HCT116 (cell line): ENCODE results near the gene TMEM86A. TPM values are rescaled to one million over a fixed set of nuclear protein-coding genes. Genes with fewer than 3 reads are reported as not detected.
"Not testable (repeated sequence)": the region's sequence is repeated elsewhere in the genome, so short reads cannot be mapped to it uniquely, and the experiment has no call there.

ENCODE experiments used
- ATAC-seq: fragments of 200-7000 bp; cut with Tn5 transposase; 2 replicates; pipeline ENCODE4 v1.9.1; 2020; ENCODE audit warnings: mild to moderate bottlenecking, moderate library complexity
- BruUV-seq: library from RNA; stranded (reverse); fragments of 400-500 nt; replicated peaks from 2 replicates; lab custom pipeline; 2021; lab: Mats Ljungman, UMichigan
- CTCF ChIA-PET: fragments of 300-600 bp; sonication (Branson Sonifier 250); formaldehyde crosslinking; loops from one replicate; lab custom pipeline; 2021; ENCODE audit warnings: antibody characterized with exemption; lab: Charles Lee
- POLR2A ChIA-PET: fragments of 300-600, 350-600 bp; sonication (Branson Sonifier 250); formaldehyde crosslinking; loops from one replicate; lab custom pipeline; 2021; ENCODE audit warnings: antibody characterized with exemption; lab: Charles Lee
- RAD21 ChIA-PET, 2 experiments: fragments of 300-600 bp; sonication (Branson Sonifier 250); formaldehyde crosslinking; loops; one replicate each; lab custom pipeline; 2023; ENCODE audit warnings: low total read pairs in 2 of 2; ENCODE audit not compliant: uncharacterized antibody in 2 of 2, unreplicated experiment in 2 of 2, low non-redundant PET in 1 of 2; lab: Charles Lee
- DNase-seq: peaks from one replicate; pipeline ENCODE4 v3.0.0-alpha.2; 2010; ENCODE audit warnings: low read depth, low spot score
- H2AFZ ChIP-seq: fragments of 200-600 bp; shearing (Covaris generic), sonication (generic); 2 replicates; pipeline ENCODE4 v1.6.1; 2017; ENCODE audit warnings: low read depth, mixed run types, mixed read lengths, antibody characterized with exemption, low read length; ENCODE audit not compliant: poor library complexity, severe bottlenecking
- H3K27ac ChIP-seq: 2 replicates; pipeline ENCODE4 v1.5.1; 2012; ENCODE audit warnings: low read depth, low read length
- H3K27me3 ChIP-seq: fragments of 200-600 bp; sonication (generic); 2 replicates; pipeline ENCODE4 v1.6.1; 2016; ENCODE audit warnings: mixed run types, low read length, mixed read lengths; ENCODE audit not compliant: insufficient read depth
- H3K36me3 ChIP-seq, 2 experiments: fragments of 200-500 bp in 1 of 2; fragments of 200-600 bp in 1 of 2; sonication (Bioruptor generic) in 1 of 2; sonication (generic) in 1 of 2; 2 replicates each; pipeline versions ENCODE4 v1.5.1 to v1.6.1; 2014 to 2016; ENCODE audit warnings: low read length in 2 of 2, inconsistent platforms in 1 of 2, mixed read lengths in 1 of 2, mixed run types in 1 of 2; ENCODE audit not compliant: insufficient read depth in 2 of 2, control insufficient read depth in 1 of 2
- H3K4me1 ChIP-seq, 2 experiments: fragments of 200-600 bp in 1 of 2; sonication (generic) in 1 of 2; 2 replicates each; pipeline versions ENCODE4 v1.5.1 to v1.6.1; 2012 to 2017; ENCODE audit warnings: low read length in 2 of 2, inconsistent platforms in 1 of 2, mild to moderate bottlenecking in 1 of 2, mixed read lengths in 1 of 2, mixed run types in 1 of 2, moderate library complexity in 1 of 2; ENCODE audit not compliant: insufficient read depth in 2 of 2, control insufficient read depth in 1 of 2
- H3K4me2 ChIP-seq: fragments of 200-600 bp; sonication (generic); 2 replicates; pipeline ENCODE4 v1.6.1; 2017; ENCODE audit warnings: mixed run types, low read length, mixed read lengths
- H3K4me3 ChIP-seq, 2 experiments: fragments of 200-600 bp in 1 of 2; sonication (generic) in 1 of 2; replicated peaks in 1 of 2; 2 replicates each; pipeline ENCODE4 v1.5.1; 2011 to 2016; ENCODE audit warnings: low read length in 2 of 2, control low read depth in 1 of 2, low read depth in 1 of 2, mild to moderate bottlenecking in 1 of 2, mixed read lengths in 1 of 2, mixed run types in 1 of 2
- H3K79me2 ChIP-seq: fragments of 200-600 bp; sonication (generic); 2 replicates; pipeline ENCODE4 v1.6.1; 2017; ENCODE audit warnings: mild to moderate bottlenecking, mixed run types, low read length, moderate library complexity, mixed read lengths; ENCODE audit not compliant: insufficient read depth
- H3K9ac ChIP-seq: fragments of 200-600 bp; sonication (generic); 2 replicates; pipeline ENCODE4 v1.6.1; 2016; ENCODE audit warnings: low read length, mixed read lengths
- H3K9me2 ChIP-seq: fragments of 200-600 bp; sonication (generic), shearing (Covaris generic); 2 replicates; pipeline ENCODE4 v1.6.1; 2017; ENCODE audit warnings: mixed run types, mild to moderate bottlenecking, moderate library complexity; ENCODE audit not compliant: insufficient read depth
- H3K9me3 ChIP-seq, 2 experiments: fragments of 200-500 bp in 1 of 2; fragments of 200-600 bp in 1 of 2; sonication (Bioruptor generic) in 1 of 2; sonication (generic) in 1 of 2; 2 replicates each; pipeline ENCODE4 v1.6.1; 2014 to 2017; ENCODE audit warnings: low read length in 2 of 2, mixed read lengths in 2 of 2, inconsistent platforms in 1 of 2, low read depth in 1 of 2, mild to moderate bottlenecking in 1 of 2, mixed run types in 1 of 2, moderate library complexity in 1 of 2; ENCODE audit not compliant: control insufficient read depth in 1 of 2, insufficient read depth in 1 of 2
- H4K20me1 ChIP-seq: fragments of 200-600 bp; sonication (generic), shearing (Covaris generic); 2 replicates; pipeline ENCODE4 v1.6.1; 2017; ENCODE audit warnings: mixed run types, mild to moderate bottlenecking, moderate library complexity; ENCODE audit not compliant: insufficient read depth
- CBX3 ChIP-seq: IDR thresholded peaks from 2 replicates; pipeline ENCODE4 v1.6.1; 2012; ENCODE audit warnings: low read depth
- EGR1 ChIP-seq: IDR thresholded peaks from 2 replicates; pipeline ENCODE4 v1.6.1; 2012; ENCODE audit warnings: low read depth
- ELF1 ChIP-seq: IDR thresholded peaks from 2 replicates; pipeline ENCODE4 v1.6.1; 2012; ENCODE audit warnings: low read depth, borderline replicate concordance
- EZH2 ChIP-seq: fragments of 200-600 bp; sonication (generic); IDR thresholded peaks from 2 replicates; pipeline ENCODE4 v1.6.1; 2017; ENCODE audit warnings: antibody characterized with exemption, mixed run types
- POLR2A ChIP-seq: IDR thresholded peaks from 2 replicates; pipeline ENCODE4 v1.7.0; 2011; ENCODE audit warnings: borderline replicate concordance; ENCODE audit not compliant: insufficient read depth, insufficient read length; ENCODE audit errors: extremely low read depth
- RAD21 ChIP-seq: IDR thresholded peaks from 2 replicates; pipeline ENCODE4 v1.6.1; 2012; ENCODE audit warnings: low read depth, mild to moderate bottlenecking
- YY1 ChIP-seq: IDR thresholded peaks from 2 replicates; pipeline ENCODE4 v1.6.1; 2011; ENCODE audit warnings: low read length, low read depth, moderate library complexity, mild to moderate bottlenecking; ENCODE audit not compliant: insufficient replicate concordance; ENCODE audit errors: extremely low read depth
- intact Hi-C: fragments of 100-400 bp; cut with micrococcal nuclease; formaldehyde crosslinking; loops from 2 replicates; pipeline ENCODE4 v1.10.0; 2022
- total RNA-seq: library from RNA; stranded (reverse); gene quantifications from one replicate; pipeline ENCODE4 v1.2.1, GENCODE V29; 2021; ENCODE audit not compliant: unreplicated experiment
- TF ChIP-seq, protein P1 (sequence below): IDR thresholded peaks from 2 replicates; pipeline ENCODE4 v1.6.1; 2012; ENCODE audit warnings: low read depth
- TF ChIP-seq, protein P2 (sequence below), 3 experiments: fragments of 200-600 bp in 1 of 3; sonication (generic) in 1 of 3; IDR thresholded peaks in 2 of 3; conservative IDR thresholded peaks in 1 of 3; 2 replicates each; pipeline ENCODE4 v1.5.1; 2012 to 2017; ENCODE audit warnings: low read depth in 2 of 3, low read length in 2 of 3, antibody characterized with exemption in 1 of 3, borderline replicate concordance in 1 of 3, control low read depth in 1 of 3, mild to moderate bottlenecking in 1 of 3, mixed read lengths in 1 of 3, mixed run types in 1 of 3, moderate library complexity in 1 of 3; ENCODE audit not compliant: insufficient read depth in 1 of 3
- TF ChIP-seq, protein P3 (sequence below): IDR thresholded peaks from 2 replicates; pipeline ENCODE4 v1.6.1; 2011; ENCODE audit warnings: mild to moderate bottlenecking, low read length, moderate library complexity; ENCODE audit not compliant: insufficient replicate concordance; ENCODE audit errors: extremely low read depth

TMEM86A gene
- total RNA-seq, 1 experiment from 2014 or later = 2.0 TPM

DNA sequence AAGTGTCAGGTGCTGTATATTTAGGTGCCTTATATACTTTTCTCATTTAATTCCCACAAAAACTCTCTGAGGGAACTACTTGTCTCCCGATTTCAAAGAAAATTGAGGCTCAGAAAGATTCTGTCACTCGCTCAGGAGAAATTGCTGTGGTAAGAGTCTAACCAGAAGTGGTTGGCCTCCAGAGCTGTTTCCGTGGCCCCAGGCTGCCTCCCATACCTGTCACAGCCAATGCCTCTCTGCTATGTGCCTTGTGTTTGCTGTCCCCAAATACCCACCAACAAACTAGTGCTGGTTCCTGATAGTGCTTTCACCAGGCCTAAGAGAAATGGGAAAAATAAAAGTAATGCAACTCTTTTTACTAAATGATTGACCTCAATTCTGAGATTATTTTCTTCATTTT lies 21.0 kb upstream of the TMEM86A start:
- H3K79me2 ChIP-seq = no peaks in the 10 kb centered on the region
- no peak for ATAC-seq
- DNase-seq = no peak
- H3K27ac ChIP-seq = no peak overlapping the region
- no peaks in the 10 kb centered on the region for H3K9me2 ChIP-seq
- H3K4me2 ChIP-seq = no peak overlapping the region
- no peaks in the 10 kb centered on the region for H3K36me3 ChIP-seq
- H4K20me1 ChIP-seq = no peaks in the 10 kb centered on the region
- peaks cover 0 to 5% of the 10 kb centered on the region in 2 experiments; a peak in 1 of 4 replicates for H3K4me1 ChIP-seq
- no peak overlapping the region for H2AFZ ChIP-seq
- TF ChIP-seq, protein P1, sequence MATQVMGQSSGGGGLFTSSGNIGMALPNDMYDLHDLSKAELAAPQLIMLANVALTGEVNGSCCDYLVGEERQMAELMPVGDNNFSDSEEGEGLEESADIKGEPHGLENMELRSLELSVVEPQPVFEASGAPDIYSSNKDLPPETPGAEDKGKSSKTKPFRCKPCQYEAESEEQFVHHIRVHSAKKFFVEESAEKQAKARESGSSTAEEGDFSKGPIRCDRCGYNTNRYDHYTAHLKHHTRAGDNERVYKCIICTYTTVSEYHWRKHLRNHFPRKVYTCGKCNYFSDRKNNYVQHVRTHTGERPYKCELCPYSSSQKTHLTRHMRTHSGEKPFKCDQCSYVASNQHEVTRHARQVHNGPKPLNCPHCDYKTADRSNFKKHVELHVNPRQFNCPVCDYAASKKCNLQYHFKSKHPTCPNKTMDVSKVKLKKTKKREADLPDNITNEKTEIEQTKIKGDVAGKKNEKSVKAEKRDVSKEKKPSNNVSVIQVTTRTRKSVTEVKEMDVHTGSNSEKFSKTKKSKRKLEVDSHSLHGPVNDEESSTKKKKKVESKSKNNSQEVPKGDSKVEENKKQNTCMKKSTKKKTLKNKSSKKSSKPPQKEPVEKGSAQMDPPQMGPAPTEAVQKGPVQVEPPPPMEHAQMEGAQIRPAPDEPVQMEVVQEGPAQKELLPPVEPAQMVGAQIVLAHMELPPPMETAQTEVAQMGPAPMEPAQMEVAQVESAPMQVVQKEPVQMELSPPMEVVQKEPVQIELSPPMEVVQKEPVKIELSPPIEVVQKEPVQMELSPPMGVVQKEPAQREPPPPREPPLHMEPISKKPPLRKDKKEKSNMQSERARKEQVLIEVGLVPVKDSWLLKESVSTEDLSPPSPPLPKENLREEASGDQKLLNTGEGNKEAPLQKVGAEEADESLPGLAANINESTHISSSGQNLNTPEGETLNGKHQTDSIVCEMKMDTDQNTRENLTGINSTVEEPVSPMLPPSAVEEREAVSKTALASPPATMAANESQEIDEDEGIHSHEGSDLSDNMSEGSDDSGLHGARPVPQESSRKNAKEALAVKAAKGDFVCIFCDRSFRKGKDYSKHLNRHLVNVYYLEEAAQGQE = no peak
- no peak for TF ChIP-seq EZH2
- no peak for TF ChIP-seq YY1
- TF ChIP-seq, protein P2, sequence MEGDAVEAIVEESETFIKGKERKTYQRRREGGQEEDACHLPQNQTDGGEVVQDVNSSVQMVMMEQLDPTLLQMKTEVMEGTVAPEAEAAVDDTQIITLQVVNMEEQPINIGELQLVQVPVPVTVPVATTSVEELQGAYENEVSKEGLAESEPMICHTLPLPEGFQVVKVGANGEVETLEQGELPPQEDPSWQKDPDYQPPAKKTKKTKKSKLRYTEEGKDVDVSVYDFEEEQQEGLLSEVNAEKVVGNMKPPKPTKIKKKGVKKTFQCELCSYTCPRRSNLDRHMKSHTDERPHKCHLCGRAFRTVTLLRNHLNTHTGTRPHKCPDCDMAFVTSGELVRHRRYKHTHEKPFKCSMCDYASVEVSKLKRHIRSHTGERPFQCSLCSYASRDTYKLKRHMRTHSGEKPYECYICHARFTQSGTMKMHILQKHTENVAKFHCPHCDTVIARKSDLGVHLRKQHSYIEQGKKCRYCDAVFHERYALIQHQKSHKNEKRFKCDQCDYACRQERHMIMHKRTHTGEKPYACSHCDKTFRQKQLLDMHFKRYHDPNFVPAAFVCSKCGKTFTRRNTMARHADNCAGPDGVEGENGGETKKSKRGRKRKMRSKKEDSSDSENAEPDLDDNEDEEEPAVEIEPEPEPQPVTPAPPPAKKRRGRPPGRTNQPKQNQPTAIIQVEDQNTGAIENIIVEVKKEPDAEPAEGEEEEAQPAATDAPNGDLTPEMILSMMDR (IDR thresholded peaks at IDR 0.05 in 2 of 3, conservative IDR thresholded peaks at IDR 0.05 in 1 of 3; ENCODE audit: borderline replicate concordance in 1 of 3, insufficient read depth in 1 of 3, low read depth in 2 of 3, low read length in 2 of 3) = no peak
- TF ChIP-seq EGR1 = no peak
- TF ChIP-seq ELF1 = no peak
- TF ChIP-seq, protein P3, sequence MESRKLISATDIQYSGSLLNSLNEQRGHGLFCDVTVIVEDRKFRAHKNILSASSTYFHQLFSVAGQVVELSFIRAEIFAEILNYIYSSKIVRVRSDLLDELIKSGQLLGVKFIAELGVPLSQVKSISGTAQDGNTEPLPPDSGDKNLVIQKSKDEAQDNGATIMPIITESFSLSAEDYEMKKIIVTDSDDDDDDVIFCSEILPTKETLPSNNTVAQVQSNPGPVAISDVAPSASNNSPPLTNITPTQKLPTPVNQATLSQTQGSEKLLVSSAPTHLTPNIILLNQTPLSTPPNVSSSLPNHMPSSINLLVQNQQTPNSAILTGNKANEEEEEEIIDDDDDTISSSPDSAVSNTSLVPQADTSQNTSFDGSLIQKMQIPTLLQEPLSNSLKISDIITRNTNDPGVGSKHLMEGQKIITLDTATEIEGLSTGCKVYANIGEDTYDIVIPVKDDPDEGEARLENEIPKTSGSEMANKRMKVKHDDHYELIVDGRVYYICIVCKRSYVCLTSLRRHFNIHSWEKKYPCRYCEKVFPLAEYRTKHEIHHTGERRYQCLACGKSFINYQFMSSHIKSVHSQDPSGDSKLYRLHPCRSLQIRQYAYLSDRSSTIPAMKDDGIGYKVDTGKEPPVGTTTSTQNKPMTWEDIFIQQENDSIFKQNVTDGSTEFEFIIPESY = no peak
- TF ChIP-seq RAD21 = no peak
- no peak for TF ChIP-seq POLR2A
- no peak for TF ChIP-seq CBX3
- intact Hi-C loops = no loop called here
- RAD21 ChIA-PET = no interaction called here
- H3K27me3 ChIP-seq = no peaks in the 10 kb centered on the region
- CTCF ChIA-PET = no interaction called here
- POLR2A ChIA-PET = no interaction called here
- H3K9ac ChIP-seq = no peak overlapping the region
- no peak overlapping the region for H3K4me3 ChIP-seq
- no TSS peak for BruUV-seq
- H3K9me3 ChIP-seq = no peaks in the 10 kb centered on the region

DNA sequence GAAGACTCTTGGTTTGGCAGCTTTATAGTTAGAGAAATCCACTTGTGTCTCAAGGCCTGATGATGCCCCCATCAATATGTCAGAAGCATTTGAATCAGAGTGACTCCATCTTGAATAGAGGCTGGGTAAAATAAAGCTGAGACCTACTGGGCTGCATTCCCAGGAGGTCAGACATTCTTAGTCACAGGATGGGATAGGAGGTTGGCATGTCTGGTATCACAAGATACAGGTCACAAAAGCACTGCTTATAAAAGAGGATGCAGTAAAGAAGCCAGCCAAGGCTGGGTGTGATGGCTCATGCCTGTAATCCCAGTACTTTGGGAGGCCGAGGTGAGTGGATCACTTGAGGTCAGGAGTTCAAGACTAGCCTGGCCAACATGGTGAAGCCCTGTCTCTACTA lies 16.6 kb upstream of the TMEM86A start:
- H3K9ac ChIP-seq, H4K20me1 ChIP-seq, H3K4me2 ChIP-seq, H3K9me3 ChIP-seq, CTCF ChIA-PET, H3K4me3 ChIP-seq, H3K27me3 ChIP-seq, H3K9me2 ChIP-seq, H3K79me2 ChIP-seq, H3K36me3 ChIP-seq, POLR2A ChIA-PET, H3K27ac ChIP-seq, RAD21 ChIA-PET, H2AFZ ChIP-seq, H3K4me1 ChIP-seq, DNase-seq, BruUV-seq, ATAC-seq, intact Hi-C loops: not testable (repeated sequence)
